Right lobe of liver (tissue), 6 donors: ENCODE results near the gene STARD8. TPM values are rescaled to one million over a fixed set of nuclear protein-coding genes. Genes with fewer than 3 reads are reported as not detected.
"Not testable (repeated sequence)": the region's sequence is repeated elsewhere in the genome, so short reads cannot be mapped to it uniquely, and the experiment has no call there.

Experiments used
- ATAC-seq, 4 donors: fragments of 200-7000 bp; cut with Tn5 transposase; one replicate each; pipeline ENCODE4 v1.9.1; 2020; ENCODE audit warnings: mild to moderate bottlenecking in 4 of 4, moderate library complexity in 4 of 4
- DNase-seq, 3 donors: peaks; one replicate each; pipeline ENCODE4 v3.0.0-alpha.2; 2020
- H3K27ac ChIP-seq, 3 donors: fragments of 200-600 bp; one replicate each; pipeline ENCODE4 v1.8.0; 2022
- H3K27me3 ChIP-seq, 2 donors: fragments of 200-600 bp; one replicate each; pipeline ENCODE4 v1.8.0; 2022
- H3K36me3 ChIP-seq, 4 donors: fragments of 200-600 bp; sonication (generic) in 1 of 4; one replicate each; pipeline versions ENCODE4 v1.5.1 to v1.8.0; 2017 to 2022; ENCODE audit warnings: control low read depth in 1 of 4
- H3K4me1 ChIP-seq, 4 donors: fragments of 200-600 bp; sonication (generic) in 1 of 4; one replicate each; pipeline versions ENCODE4 v1.5.1 to v1.8.0; 2017 to 2022; ENCODE audit warnings: control low read depth in 1 of 4
- H3K4me3 ChIP-seq, 3 donors: fragments of 200-600 bp; one replicate each; pipeline ENCODE4 v1.8.0; 2022
- H3K9me3 ChIP-seq, 4 donors: fragments of 200-600 bp; sonication (generic) in 1 of 4; one replicate each; pipeline versions ENCODE4 v1.5.1 to v1.8.0; 2017 to 2022; ENCODE audit warnings: control low read depth in 1 of 4
- POLR2A ChIP-seq: fragments of 450-650 bp; IDR thresholded peaks from one replicate; pipeline ENCODE4 v1.6.1; 2017; ENCODE audit warnings: antibody characterized with exemption, mild to moderate bottlenecking
- WGBS: methylation state at CpG from one replicate; pipeline ENCODE4 v1.1.6; 2018; ENCODE audit warnings: low coverage, low lambda C conversion rate; ENCODE audit not compliant: insufficient coverage; ENCODE audit errors: missing lambda C conversion rate; 5-methylcytosine and 5-hydroxymethylcytosine counted together
- intact Hi-C, 2 donors: fragments of 100-400 bp; cut with DNase I; formaldehyde crosslinking; loops; one replicate each; pipeline versions ENCODE4 v1.11.2 to v1.14.1; 2022
- total RNA-seq, 6 experiments: library from RNA; depleted of rRNA in 2 of 6; stranded (reverse); fragments of >200 nt in 2 of 6; fragmentation: NEBNext Ultra II Directional in 3 of 6; extraction: Animal tissue kit (Norgen Biotek cat#: 25700) in 3 of 6; gene quantifications; one replicate each; pipeline versions ENCODE4 v1.1.0 to v1.2.4, GENCODE V29; 2016 to 2023
- TF ChIP-seq, protein P1 (sequence below), 4 donors: fragments of 200-600 bp in 3 of 4; fragments of 450-650 bp in 1 of 4; IDR thresholded peaks; one replicate each; pipeline versions ENCODE4 v1.5.1 to v1.8.0; 2016 to 2022; ENCODE audit warnings: antibody characterized with exemption in 4 of 4, mild to moderate bottlenecking in 2 of 4
- donor health status: DM: no; HTN: yes; CAD: no.
- donor health status: DM: no; HTN: no; CAD: no.
- donor health status: DM: no; HTN: no; CAD: no.
- donor health status: DM: no; HTN: yes; CAD: no.
- donor health status: DM: no; HTN: yes; CAD: no.

The STARD8 gene
- total RNA-seq, 6 experiments from 2014 or later: 6.6 to 11.5 (median 7.6) TPM

GRCh38 chrX:68731254-68731653 is 83.8 kb downstream of the STARD8 start:
- Histone ChIP-seq H3K4me3 (no peak overlapping the region), H3K36me3 (no peaks in the 10 kb centered on the region), H3K4me1 (no peaks in the 10 kb centered on the region), H3K27ac (no peak overlapping the region), H3K9me3 (no peaks in the 10 kb centered on the region), H3K27me3 (no peaks in the 10 kb centered on the region)
- peak in 2 of 4 donors; percentile 30 to 44 for ATAC-seq
- TF ChIP-seq POLR2A: no peak
- TF ChIP-seq, protein P1, sequence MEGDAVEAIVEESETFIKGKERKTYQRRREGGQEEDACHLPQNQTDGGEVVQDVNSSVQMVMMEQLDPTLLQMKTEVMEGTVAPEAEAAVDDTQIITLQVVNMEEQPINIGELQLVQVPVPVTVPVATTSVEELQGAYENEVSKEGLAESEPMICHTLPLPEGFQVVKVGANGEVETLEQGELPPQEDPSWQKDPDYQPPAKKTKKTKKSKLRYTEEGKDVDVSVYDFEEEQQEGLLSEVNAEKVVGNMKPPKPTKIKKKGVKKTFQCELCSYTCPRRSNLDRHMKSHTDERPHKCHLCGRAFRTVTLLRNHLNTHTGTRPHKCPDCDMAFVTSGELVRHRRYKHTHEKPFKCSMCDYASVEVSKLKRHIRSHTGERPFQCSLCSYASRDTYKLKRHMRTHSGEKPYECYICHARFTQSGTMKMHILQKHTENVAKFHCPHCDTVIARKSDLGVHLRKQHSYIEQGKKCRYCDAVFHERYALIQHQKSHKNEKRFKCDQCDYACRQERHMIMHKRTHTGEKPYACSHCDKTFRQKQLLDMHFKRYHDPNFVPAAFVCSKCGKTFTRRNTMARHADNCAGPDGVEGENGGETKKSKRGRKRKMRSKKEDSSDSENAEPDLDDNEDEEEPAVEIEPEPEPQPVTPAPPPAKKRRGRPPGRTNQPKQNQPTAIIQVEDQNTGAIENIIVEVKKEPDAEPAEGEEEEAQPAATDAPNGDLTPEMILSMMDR (IDR thresholded peaks at IDR 0.05): no peak
- 20% methylated on average over 2 of the region's 2 CpGs for WGBS
- no peak for DNase-seq
- intact Hi-C loops: no loop called here

DNA sequence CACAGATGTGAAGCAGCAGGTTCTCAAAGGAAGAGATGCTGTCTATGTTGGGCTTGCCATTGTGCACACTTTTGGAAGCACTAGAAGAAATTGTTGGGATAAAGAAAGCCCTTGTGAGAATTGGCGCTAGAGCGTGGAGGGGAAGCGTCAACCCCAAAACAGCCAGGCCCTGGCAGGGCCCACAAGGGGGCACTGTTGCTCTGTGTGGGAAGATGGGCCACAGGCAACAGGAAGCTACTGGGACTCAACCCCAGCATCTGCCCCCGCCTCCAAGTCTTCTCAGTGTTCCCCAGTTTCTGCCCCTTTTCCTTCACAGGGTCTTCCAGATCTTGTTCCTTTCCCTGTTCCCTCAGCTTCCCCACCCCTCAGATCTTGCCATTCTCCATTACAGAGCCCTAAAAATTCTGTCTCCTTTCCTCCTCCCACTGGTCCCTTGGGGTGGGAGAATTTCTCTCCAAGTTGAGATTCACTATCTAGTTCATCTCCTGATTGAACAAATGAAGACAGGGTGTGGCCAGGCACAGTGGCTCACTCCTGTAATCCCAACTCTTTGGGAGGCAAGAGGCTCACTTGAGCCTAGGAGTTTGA is 85.5 kb downstream of the STARD8 start:
- 14% methylated on average over 2 of the region's 4 CpGs for WGBS
- H3K36me3 ChIP-seq: no peaks in the 10 kb centered on the region
- H3K27me3 ChIP-seq: no peaks in the 10 kb centered on the region
- peak in 2 of 3 donors; percentile 63 to 72 for DNase-seq
- no peaks in the 10 kb centered on the region for H3K9me3 ChIP-seq
- H3K4me1 ChIP-seq: no peaks in the 10 kb centered on the region
- TF ChIP-seq, protein P1 (IDR thresholded peaks at IDR 0.05): peak; percentile 63 to 86 (median 82)
- no peak for TF ChIP-seq POLR2A
- no peak overlapping the region for H3K4me3 ChIP-seq
- intact Hi-C loops: no loop called here
- no peak overlapping the region for H3K27ac ChIP-seq
- peak; percentile 87 to 97 (median 94) for ATAC-seq

DNA sequence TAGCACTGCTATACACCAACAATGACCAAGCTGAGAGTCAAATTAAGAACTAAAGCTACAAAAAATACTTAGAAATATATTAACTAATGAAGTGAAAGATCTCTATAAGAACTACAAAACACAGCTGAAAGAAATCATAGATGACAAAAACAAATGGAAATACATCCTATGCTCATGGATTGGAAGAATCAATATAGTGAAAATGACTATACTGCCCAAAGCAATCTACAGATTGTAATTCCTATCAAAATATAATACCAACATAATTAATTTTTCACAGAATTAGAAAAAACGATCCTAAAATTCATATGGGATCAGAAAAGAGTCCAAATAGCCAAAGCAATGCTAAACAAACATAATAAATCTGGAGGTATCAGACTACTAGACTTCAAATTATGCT is 87.8 kb downstream of the STARD8 start:
- Histone ChIP-seq H3K27ac (no peak overlapping the region), H3K36me3 (no peaks in the 10 kb centered on the region), H3K4me3 (no peak overlapping the region), H3K9me3 (no peaks in the 10 kb centered on the region), H3K4me1 (no peaks in the 10 kb centered on the region), H3K27me3 (no peaks in the 10 kb centered on the region)
- WGBS: 0% methylated on average over 1 of the region's 1 CpG
- DNase-seq: no peak
- no peak for ATAC-seq
- TF ChIP-seq, protein P1 (IDR thresholded peaks at IDR 0.05): no peak
- TF ChIP-seq POLR2A: no peak
- intact Hi-C loops: no loop called here

- H3K27me3 ChIP-seq, H3K9me3 ChIP-seq, ATAC-seq, DNase-seq, H3K4me3 ChIP-seq, intact Hi-C loops, H3K27ac ChIP-seq, H3K36me3 ChIP-seq, H3K4me1 ChIP-seq: not testable (repeated sequence)
- WGBS: 78% methylated on average over 3 of the region's 3 CpGs
Observed at GRCh38 chrX:68741864-68742263, 94.4 kb downstream of the STARD8 start.

- no peak for TF ChIP-seq POLR2A
- TF ChIP-seq, protein P1 (IDR thresholded peaks at IDR 0.05): no peak
- intact Hi-C loops: no loop called here
Observed at GRCh38 chrX:68743754-68744153, 96.3 kb downstream of the STARD8 start.

More at GRCh38 chrX:68743754-68744153, 96.3 kb downstream of the STARD8 start:
- DNase-seq: no peak
- no peaks in the 10 kb centered on the region for H3K27me3 ChIP-seq
- H3K9me3 ChIP-seq: no peaks in the 10 kb centered on the region
- H3K36me3 ChIP-seq: no peaks in the 10 kb centered on the region
- 80% methylated on average over 1 of the region's 1 CpG for WGBS
- no peak for ATAC-seq
- no peak overlapping the region for H3K27ac ChIP-seq
- H3K4me3 ChIP-seq: no peak overlapping the region
- H3K4me1 ChIP-seq: no peaks in the 10 kb centered on the region
